ENCODE measurements around the gene LHFPL5. TPM values are rescaled to one million over a fixed set of nuclear protein-coding genes. Genes with fewer than 3 reads are reported as not detected.
A peak's percentile ranks its signal among the peaks of the same experiment; 100 is the strongest.

LHFPL5 gene
- total and polyA plus RNA-seq, 2 of the 13 experiments (the other 11 are each of a cell fraction or from before 2014, with no cell fraction given): 0.03 TPM; not detected in 1

DNA sequence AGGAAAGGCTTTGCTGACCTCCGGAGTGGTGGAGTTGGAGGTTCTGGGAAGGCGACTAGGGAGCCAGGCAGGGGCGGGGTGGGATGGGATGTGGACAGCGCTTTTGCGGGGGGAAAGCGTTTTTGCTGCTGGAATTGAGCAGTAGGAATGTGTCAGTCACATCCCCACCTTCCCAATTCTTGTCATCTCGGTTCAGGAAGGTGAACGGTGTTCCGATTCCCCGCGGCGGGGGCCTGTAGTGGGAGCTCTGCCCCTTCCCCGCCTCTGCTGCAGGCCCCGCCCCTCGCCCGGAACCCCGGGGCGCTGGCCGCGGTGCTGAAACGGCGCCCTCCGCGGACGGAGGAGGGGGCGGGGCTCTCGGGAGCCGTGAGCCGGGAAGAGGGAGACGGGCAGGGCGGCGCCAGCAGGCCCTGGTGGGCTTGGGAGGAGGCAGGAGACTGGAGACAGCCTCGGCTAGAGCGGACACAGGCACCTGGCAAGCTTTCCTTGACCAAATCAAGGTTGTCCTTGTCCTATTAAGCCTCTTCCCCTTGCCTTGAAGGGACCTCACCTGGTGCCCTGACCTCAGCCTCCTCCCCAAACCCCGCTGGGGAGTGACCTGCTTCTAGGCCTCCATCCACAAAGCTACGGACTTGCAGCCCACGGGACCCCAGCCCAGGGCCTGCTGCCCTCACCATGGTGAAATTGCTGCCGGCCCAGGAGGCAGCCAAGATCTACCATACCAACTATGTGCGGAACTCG, at the start of gene LHFPL5 (continued):
- no peak for TF ChIP-seq HCFC1 (IDR thresholded peaks at IDR 0.05; ENCODE audit: low read depth, low read length)
- peak; percentile 97 for TF ChIP-seq ZBTB39 (CRISPR knock-in tag; IDR thresholded peaks at IDR 0.05)
- peak; percentile 93; the same call in 1 of the 2 replicates for TF ChIP-seq ZNF484 (CRISPR knock-in tag; IDR thresholded peaks at IDR 0.05; ENCODE audit: borderline replicate concordance, low read depth)
- TF ChIP-seq, protein P1, sequence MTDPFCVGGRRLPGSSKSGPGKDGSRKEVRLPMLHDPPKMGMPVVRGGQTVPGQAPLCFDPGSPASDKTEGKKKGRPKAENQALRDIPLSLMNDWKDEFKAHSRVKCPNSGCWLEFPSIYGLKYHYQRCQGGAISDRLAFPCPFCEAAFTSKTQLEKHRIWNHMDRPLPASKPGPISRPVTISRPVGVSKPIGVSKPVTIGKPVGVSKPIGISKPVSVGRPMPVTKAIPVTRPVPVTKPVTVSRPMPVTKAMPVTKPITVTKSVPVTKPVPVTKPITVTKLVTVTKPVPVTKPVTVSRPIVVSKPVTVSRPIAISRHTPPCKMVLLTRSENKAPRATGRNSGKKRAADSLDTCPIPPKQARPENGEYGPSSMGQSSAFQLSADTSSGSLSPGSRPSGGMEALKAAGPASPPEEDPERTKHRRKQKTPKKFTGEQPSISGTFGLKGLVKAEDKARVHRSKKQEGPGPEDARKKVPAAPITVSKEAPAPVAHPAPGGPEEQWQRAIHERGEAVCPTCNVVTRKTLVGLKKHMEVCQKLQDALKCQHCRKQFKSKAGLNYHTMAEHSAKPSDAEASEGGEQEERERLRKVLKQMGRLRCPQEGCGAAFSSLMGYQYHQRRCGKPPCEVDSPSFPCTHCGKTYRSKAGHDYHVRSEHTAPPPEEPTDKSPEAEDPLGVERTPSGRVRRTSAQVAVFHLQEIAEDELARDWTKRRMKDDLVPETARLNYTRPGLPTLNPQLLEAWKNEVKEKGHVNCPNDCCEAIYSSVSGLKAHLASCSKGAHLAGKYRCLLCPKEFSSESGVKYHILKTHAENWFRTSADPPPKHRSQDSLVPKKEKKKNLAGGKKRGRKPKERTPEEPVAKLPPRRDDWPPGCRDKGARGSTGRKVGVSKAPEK (CRISPR knock-in tag; IDR thresholded peaks at IDR 0.05; ENCODE audit: borderline replicate concordance): no peak
- peak; percentile 100 for TF ChIP-seq KLF6 (CRISPR knock-in tag; IDR thresholded peaks at IDR 0.05)
- no peak for TF ChIP-seq ZSCAN29 (CRISPR knock-in tag; conservative IDR thresholded peaks at IDR 0.05)
- TF ChIP-seq ZBTB49 (CRISPR knock-in tag; IDR thresholded peaks at IDR 0.05; ENCODE audit: borderline replicate concordance): peak; percentile 99
- no peak for TF ChIP-seq NCOA5 (CRISPR knock-in tag; IDR thresholded peaks at IDR 0.05)
- TF ChIP-seq, protein P2, sequence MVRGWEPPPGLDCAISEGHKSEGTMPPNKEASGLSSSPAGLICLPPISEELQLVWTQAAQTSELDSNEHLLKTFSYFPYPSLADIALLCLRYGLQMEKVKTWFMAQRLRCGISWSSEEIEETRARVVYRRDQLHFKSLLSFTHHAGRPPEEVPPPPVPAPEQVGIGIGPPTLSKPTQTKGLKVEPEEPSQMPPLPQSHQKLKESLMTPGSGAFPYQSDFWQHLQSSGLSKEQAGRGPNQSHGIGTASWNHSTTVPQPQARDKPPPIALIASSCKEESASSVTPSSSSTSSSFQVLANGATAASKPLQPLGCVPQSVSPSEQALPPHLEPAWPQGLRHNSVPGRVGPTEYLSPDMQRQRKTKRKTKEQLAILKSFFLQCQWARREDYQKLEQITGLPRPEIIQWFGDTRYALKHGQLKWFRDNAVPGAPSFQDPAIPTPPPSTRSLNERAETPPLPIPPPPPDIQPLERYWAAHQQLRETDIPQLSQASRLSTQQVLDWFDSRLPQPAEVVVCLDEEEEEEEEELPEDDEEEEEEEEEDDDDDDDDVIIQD (CRISPR knock-in tag; IDR thresholded peaks at IDR 0.05; ENCODE audit: low read depth): peak; percentile 93
- no peak for TF ChIP-seq TBL1XR1 (IDR thresholded peaks at IDR 0.05; ENCODE audit: borderline replicate concordance, low read length, partially characterized antibody)
- TF ChIP-seq ZNF577 (CRISPR knock-in tag; IDR thresholded peaks at IDR 0.05; ENCODE audit: borderline replicate concordance, low read depth): peak; percentile 93; the same call in 1 of the 2 replicates
- TF ChIP-seq ZBTB37 (CRISPR knock-in tag; IDR thresholded peaks at IDR 0.05): no peak
- peak; percentile 93 for TF ChIP-seq ZNF574 (CRISPR knock-in tag; IDR thresholded peaks at IDR 0.05)
